ENCODE measurements around the gene GLT8D2. TPM values are rescaled to one million over a fixed set of nuclear protein-coding genes. Genes with fewer than 3 reads are reported as not detected.

The GLT8D2 gene
- total RNA-seq, 1 donor from 2014 or later, result 13.1 TPM

DNA sequence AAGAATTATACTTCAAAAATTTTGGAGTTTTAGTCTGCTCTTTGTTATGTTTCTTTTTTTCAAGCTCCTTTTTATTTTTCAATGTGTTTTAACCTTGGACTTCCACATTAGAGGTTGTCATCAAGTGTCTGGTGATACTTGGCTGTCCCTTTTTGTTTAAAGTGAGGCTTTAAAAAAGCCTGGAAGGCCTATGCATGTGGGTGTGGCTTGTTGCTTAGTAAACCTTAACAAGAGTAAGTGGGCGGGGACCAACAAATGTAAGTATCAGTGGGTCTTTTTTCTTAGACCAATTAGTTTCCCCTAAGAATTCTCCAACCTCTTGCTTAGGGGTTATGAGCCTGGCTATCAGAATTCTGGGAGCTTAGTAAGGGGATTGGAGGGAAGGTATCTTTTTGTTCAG lies 40.7 kb upstream of the GLT8D2 start:
- no peak overlapping the region for H3K27ac Mint-ChIP-seq
- H3K4me3 Mint-ChIP-seq, result no peak overlapping the region
- H3K4me1 Mint-ChIP-seq, result no peaks in the 10 kb centered on the region
- H3K27me3 Mint-ChIP-seq (ENCODE audit: low read depth), result no peaks in the 10 kb centered on the region
- no peak for DNase-seq (ENCODE audit: low spot score in 2 of 2, unreplicated experiment in 2 of 2)
- no peaks in the 10 kb centered on the region for H3K9me3 Mint-ChIP-seq
- no peak for TF ChIP-seq CTCF (IDR thresholded peaks at IDR 0.05; ENCODE audit: unreplicated experiment)
- peaks cover 32% of the 10 kb centered on the region for H3K36me3 Mint-ChIP-seq

- Mint-ChIP-seq H3K4me3 (no peak overlapping the region), H3K27me3 (ENCODE audit: low read depth) (no peaks in the 10 kb centered on the region), H3K4me1 (no peaks in the 10 kb centered on the region), H3K36me3 (peaks cover 27% of the 10 kb centered on the region), H3K27ac (no peak overlapping the region), H3K9me3 (no peaks in the 10 kb centered on the region)
- TF ChIP-seq CTCF (IDR thresholded peaks at IDR 0.05; ENCODE audit: unreplicated experiment), result no peak
- no peak for DNase-seq (ENCODE audit: low spot score in 2 of 2, unreplicated experiment in 2 of 2)
Measured at GRCh38 chr12:104083769-104084475, 33.9 kb upstream of the GLT8D2 start.

GRCh38 chr12:104080764-104081163 lies 30.8 kb upstream of the GLT8D2 start:
- TF ChIP-seq CTCF (IDR thresholded peaks at IDR 0.05; ENCODE audit: unreplicated experiment), result no peak
- no peaks in the 10 kb centered on the region for H3K4me1 Mint-ChIP-seq

GRCh38 chr12:104079024-104079423 lies 29.0 kb upstream of the GLT8D2 start:
- DNase-seq (ENCODE audit: low spot score in 2 of 2, unreplicated experiment in 2 of 2), result no peak
- H3K36me3 Mint-ChIP-seq, result peaks cover 22% of the 10 kb centered on the region
- H3K27ac Mint-ChIP-seq, result no peak overlapping the region
- no peaks in the 10 kb centered on the region for H3K4me1 Mint-ChIP-seq
- no peaks in the 10 kb centered on the region for H3K27me3 Mint-ChIP-seq (ENCODE audit: low read depth)
- no peaks in the 10 kb centered on the region for H3K9me3 Mint-ChIP-seq
- no peak overlapping the region for H3K4me3 Mint-ChIP-seq
- no peak for TF ChIP-seq CTCF (IDR thresholded peaks at IDR 0.05; ENCODE audit: unreplicated experiment)

More at GRCh38 chr12:104080764-104081163, 30.8 kb upstream of the GLT8D2 start:
- H3K27me3 Mint-ChIP-seq (ENCODE audit: low read depth), result no peaks in the 10 kb centered on the region
- H3K27ac Mint-ChIP-seq, result no peak overlapping the region
- peaks cover 30% of the 10 kb centered on the region for H3K36me3 Mint-ChIP-seq
- no peak for DNase-seq (ENCODE audit: low spot score in 2 of 2, unreplicated experiment in 2 of 2)
- no peak overlapping the region for H3K4me3 Mint-ChIP-seq
- H3K9me3 Mint-ChIP-seq, result no peaks in the 10 kb centered on the region

- no peaks in the 10 kb centered on the region for H3K4me1 Mint-ChIP-seq
- TF ChIP-seq CTCF (IDR thresholded peaks at IDR 0.05; ENCODE audit: unreplicated experiment), result no peak
Measured at GRCh38 chr12:104073699-104074098, 23.7 kb upstream of the GLT8D2 start.

More at GRCh38 chr12:104073699-104074098, 23.7 kb upstream of the GLT8D2 start:
- H3K27me3 Mint-ChIP-seq (ENCODE audit: low read depth), result no peaks in the 10 kb centered on the region
- no peak overlapping the region for H3K4me3 Mint-ChIP-seq
- peaks cover 26% of the 10 kb centered on the region for H3K36me3 Mint-ChIP-seq
- no peaks in the 10 kb centered on the region for H3K9me3 Mint-ChIP-seq
- no peak for DNase-seq (ENCODE audit: low spot score in 2 of 2, unreplicated experiment in 2 of 2)
- no peak overlapping the region for H3K27ac Mint-ChIP-seq

All from mesothelial cell of epicardium (in vitro differentiated cells).